K562 (cell line): ENCODE data around the gene DNM1. TPM values are rescaled to one million over a fixed set of nuclear protein-coding genes. Genes with fewer than 3 reads are reported as not detected.

Source experiments
- BCOR ChIP-seq: fragments of 450-650 bp; IDR thresholded peaks from 2 replicates; pipeline ENCODE4 v1.6.1; 2016
- CBFB ChIP-seq: sonication (generic); formaldehyde crosslinking; IDR thresholded peaks from 2 replicates; pipeline ENCODE4 v1.4.0; 2020; ENCODE audit warnings: mild to moderate bottlenecking, missing genetic modification reagents
- CXXC5 ChIP-seq: fragments of 250-450 bp; sonication (Bioruptor Pico); IDR thresholded peaks from 2 replicates; pipeline ENCODE4 v1.8.0; 2022; ENCODE audit warnings: inconsistent platforms, mild to moderate bottlenecking, moderate library complexity
- KDM4B ChIP-seq, 2 experiments: fragments of 450-650 bp in 1 of 2; sonication (generic) in 1 of 2; IDR thresholded peaks; 2 replicates each; pipeline ENCODE4 v1.6.1; 2016 to 2017; ENCODE audit warnings: borderline replicate concordance in 2 of 2, antibody characterized with exemption in 1 of 2, low read depth in 1 of 2, mild to moderate bottlenecking in 1 of 2
- NBN ChIP-seq: fragments of 450-650 bp; IDR thresholded peaks from 2 replicates; pipeline ENCODE4 v1.6.1; 2016; ENCODE audit warnings: low read depth, mild to moderate bottlenecking
- NCOA6 ChIP-seq: fragments of 450-650 bp; IDR thresholded peaks from 2 replicates; pipeline ENCODE4 v1.6.1; 2017; ENCODE audit warnings: mild to moderate bottlenecking
- NEUROD1 ChIP-seq: fragments of 150-350 bp; IDR thresholded peaks from 2 replicates; pipeline ENCODE4 v1.6.1; 2014; ENCODE audit warnings: borderline replicate concordance, low read length, low read depth; ENCODE audit not compliant: partially characterized antibody
- NR2F6 ChIP-seq: fragments of 450-650 bp; formaldehyde crosslinking; IDR thresholded peaks from 2 replicates; pipeline ENCODE4 v1.4.0; 2020; ENCODE audit warnings: mild to moderate bottlenecking
- TGIF2 ChIP-seq: sonication (generic); formaldehyde crosslinking; IDR thresholded peaks from 2 replicates; pipeline ENCODE4 v1.8.1; 2022; ENCODE audit warnings: mild to moderate bottlenecking, missing genetic modification reagents, moderate library complexity
- ZNF197 ChIP-seq: fragments of 200-800 bp; sonication (Bioruptor generic); IDR thresholded peaks from 2 replicates; pipeline ENCODE4 v1.6.1; 2016; ENCODE audit warnings: low read depth, missing genetic modification characterization, missing compliant biosample characterization
- ZNF76 ChIP-seq: fragments of 250-450 bp; sonication (Bioruptor Pico); IDR thresholded peaks from 2 replicates; pipeline ENCODE4 v1.4.0; 2020; ENCODE audit warnings: mild to moderate bottlenecking, moderate library complexity, borderline replicate concordance
- ZNF79 ChIP-seq: fragments of 250-450 bp; sonication (Bioruptor Pico); IDR thresholded peaks from 2 replicates; pipeline ENCODE4 v1.4.0; 2020; ENCODE audit warnings: low read depth, mild to moderate bottlenecking, moderate library complexity
- polyA plus RNA-seq, 8 experiments: library from polyadenylated mRNA; depleted of rRNA in 4 of 8; stranded (reverse) in 5 of 8; unstranded in 3 of 8; fragments of >200 nt; fragmentation: Nextera tagmentation in 2 of 8; fragmentation: Illumina TruSeq in 1 of 8; extraction: Ambion mirVana in 2 of 8; extraction: Trizol in 1 of 8; gene quantifications; 2 replicates each; pipeline versions ENCODE4 v1.2.1 to v1.2.3, GENCODE V29; 2011 to 2014; ENCODE audit warnings: inconsistent platforms in 1 of 8, missing spikeins in 1 of 8
- total RNA-seq, 7 experiments: library from RNA; depleted of rRNA in 6 of 7; stranded (reverse); fragments of >200 nt in 6 of 7; fragmentation: Illumina TruSeq in 2 of 7; extraction: Trizol in 2 of 7; gene quantifications; 2 replicates each; pipeline versions ENCODE4 v1.2.1 to v1.2.3, GENCODE V29; 2011 to 2021; ENCODE audit warnings: low replicate concordance in 1 of 7
- TF ChIP-seq, protein P1 (sequence below): fragments of 450-650 bp; formaldehyde crosslinking; conservative IDR thresholded peaks from 2 replicates; pipeline ENCODE4 v1.4.0; 2022; ENCODE audit warnings: mild to moderate bottlenecking, missing genetic modification characterization
- TF ChIP-seq, protein P2 (sequence below), 2 experiments: IDR thresholded peaks in 1 of 2; conservative IDR thresholded peaks in 1 of 2; 2 replicates each; pipeline ENCODE4 v1.6.1; 2016; ENCODE audit warnings: low read depth in 2 of 2, mild to moderate bottlenecking in 1 of 2, missing compliant biosample characterization in 1 of 2, missing genetic modification characterization in 1 of 2, moderate library complexity in 1 of 2
- TF ChIP-seq, protein P3 (sequence below), 3 experiments: IDR thresholded peaks in 2 of 3; conservative IDR thresholded peaks in 1 of 3; 2 replicates each; pipeline ENCODE4 v1.5.1; 2011 to 2012; ENCODE audit warnings: low read length in 3 of 3, mild to moderate bottlenecking in 3 of 3, control low read depth in 2 of 3, improper control_type of control experiment in 1 of 3, inconsistent platforms in 1 of 3, low read depth in 1 of 3, mixed read lengths in 1 of 3, moderate library complexity in 1 of 3; ENCODE audit not compliant: insufficient read depth in 2 of 3

Gene DNM1
- total and polyA plus RNA-seq, 9 of the 15 experiments (the other 6 are each of a cell fraction or from before 2014, with no cell fraction given), result 0.39 to 23.1 (median 9.1) TPM

DNA sequence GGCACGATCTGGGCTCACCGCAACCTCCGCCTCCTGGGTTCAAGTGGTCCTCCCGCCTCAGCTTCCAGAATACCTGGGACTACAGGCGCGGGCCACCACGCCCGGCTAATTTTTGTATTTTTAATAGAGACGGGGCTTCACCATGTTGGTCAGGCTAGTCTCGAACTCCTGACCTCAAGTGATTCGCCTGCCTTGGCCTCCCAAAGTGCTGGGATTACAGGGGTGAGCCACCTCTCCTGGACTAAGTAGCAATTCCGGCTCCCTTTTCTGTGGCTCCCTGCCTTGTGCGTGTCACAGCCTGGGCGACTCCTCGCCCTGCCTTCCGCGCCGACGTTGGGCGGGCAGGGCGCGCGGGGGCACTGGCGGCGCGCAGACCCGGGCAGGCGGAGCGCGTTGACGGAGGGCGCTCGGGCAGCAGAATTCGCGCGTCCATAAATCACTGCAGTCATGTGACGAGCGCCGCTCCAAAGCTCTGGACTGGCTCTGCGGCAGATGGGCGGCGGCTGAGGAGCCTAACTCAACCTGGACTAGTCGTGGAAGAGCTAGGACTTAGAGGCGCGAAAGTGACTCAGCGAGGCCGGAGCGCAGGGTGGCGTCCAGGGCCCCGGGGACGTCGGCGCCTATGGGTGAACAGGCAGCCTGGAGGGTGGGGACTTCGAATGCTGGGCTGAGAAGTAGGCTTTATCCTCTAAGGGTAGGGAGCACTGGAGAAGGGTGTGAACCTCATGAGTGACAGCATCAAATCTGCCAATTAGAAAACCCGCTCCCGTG lies 10.4 kb upstream of the DNM1 start (continued):
- TF ChIP-seq, protein P1, sequence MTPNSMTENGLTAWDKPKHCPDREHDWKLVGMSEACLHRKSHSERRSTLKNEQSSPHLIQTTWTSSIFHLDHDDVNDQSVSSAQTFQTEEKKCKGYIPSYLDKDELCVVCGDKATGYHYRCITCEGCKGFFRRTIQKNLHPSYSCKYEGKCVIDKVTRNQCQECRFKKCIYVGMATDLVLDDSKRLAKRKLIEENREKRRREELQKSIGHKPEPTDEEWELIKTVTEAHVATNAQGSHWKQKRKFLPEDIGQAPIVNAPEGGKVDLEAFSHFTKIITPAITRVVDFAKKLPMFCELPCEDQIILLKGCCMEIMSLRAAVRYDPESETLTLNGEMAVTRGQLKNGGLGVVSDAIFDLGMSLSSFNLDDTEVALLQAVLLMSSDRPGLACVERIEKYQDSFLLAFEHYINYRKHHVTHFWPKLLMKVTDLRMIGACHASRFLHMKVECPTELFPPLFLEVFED (CRISPR knock-in tag), result 0 out of 2 replicates have a peak, but pooled peaks have one; percentile 45
- TF ChIP-seq, protein P2, sequence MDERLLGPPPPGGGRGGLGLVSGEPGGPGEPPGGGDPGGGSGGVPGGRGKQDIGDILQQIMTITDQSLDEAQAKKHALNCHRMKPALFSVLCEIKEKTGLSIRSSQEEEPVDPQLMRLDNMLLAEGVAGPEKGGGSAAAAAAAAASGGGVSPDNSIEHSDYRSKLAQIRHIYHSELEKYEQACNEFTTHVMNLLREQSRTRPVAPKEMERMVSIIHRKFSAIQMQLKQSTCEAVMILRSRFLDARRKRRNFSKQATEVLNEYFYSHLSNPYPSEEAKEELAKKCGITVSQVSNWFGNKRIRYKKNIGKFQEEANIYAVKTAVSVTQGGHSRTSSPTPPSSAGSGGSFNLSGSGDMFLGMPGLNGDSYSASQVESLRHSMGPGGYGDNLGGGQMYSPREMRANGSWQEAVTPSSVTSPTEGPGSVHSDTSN (CRISPR knock-in tag; IDR thresholded peaks at IDR 0.05; ENCODE audit: low read depth), result no peak
- TF ChIP-seq, protein P2 (tag; conservative IDR thresholded peaks at IDR 0.05; ENCODE audit: low read depth), result peak; percentile 91
- TF ChIP-seq ZNF76 (0 out of 2 replicates have a peak, but pooled peaks have one; percentile 78), NR2F6 (peak; percentile 85; the same call in 1 of the 2 replicates), CXXC5 (CRISPR knock-in tag) (peak; percentile 99), ZNF79 (CRISPR knock-in tag) (0 out of 2 replicates have a peak, but pooled peaks have one; percentile 48), NEUROD1 (peak; percentile 65), KDM4B (IDR thresholded peaks at IDR 0.05; ENCODE audit: borderline replicate concordance in 2 of 2, low read depth in 1 of 2) (no peak), NBN (no peak), NCOA6 (no peak), BCOR (no peak), TGIF2 (CRISPR knock-in tag) (no peak), CBFB (CRISPR knock-in tag) (no peak), ZNF197 (CRISPR knock-in tag) (no peak)
- TF ChIP-seq, protein P3, sequence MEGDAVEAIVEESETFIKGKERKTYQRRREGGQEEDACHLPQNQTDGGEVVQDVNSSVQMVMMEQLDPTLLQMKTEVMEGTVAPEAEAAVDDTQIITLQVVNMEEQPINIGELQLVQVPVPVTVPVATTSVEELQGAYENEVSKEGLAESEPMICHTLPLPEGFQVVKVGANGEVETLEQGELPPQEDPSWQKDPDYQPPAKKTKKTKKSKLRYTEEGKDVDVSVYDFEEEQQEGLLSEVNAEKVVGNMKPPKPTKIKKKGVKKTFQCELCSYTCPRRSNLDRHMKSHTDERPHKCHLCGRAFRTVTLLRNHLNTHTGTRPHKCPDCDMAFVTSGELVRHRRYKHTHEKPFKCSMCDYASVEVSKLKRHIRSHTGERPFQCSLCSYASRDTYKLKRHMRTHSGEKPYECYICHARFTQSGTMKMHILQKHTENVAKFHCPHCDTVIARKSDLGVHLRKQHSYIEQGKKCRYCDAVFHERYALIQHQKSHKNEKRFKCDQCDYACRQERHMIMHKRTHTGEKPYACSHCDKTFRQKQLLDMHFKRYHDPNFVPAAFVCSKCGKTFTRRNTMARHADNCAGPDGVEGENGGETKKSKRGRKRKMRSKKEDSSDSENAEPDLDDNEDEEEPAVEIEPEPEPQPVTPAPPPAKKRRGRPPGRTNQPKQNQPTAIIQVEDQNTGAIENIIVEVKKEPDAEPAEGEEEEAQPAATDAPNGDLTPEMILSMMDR (IDR thresholded peaks at IDR 0.05 in 2 of 3, conservative IDR thresholded peaks at IDR 0.05 in 1 of 3; ENCODE audit: insufficient read depth in 2 of 3, low read depth in 1 of 3, low read length in 3 of 3), result peak in 1 of 3 experiments; percentile 27; a peak in 1 of 6 replicates
